HEK293T (cell line): ENCODE data around the gene KISS1R.

Experiments used
- CTCF ChIA-PET: fragments of 350-600 bp; formaldehyde crosslinking; extraction: SDS; loops from one replicate; lab custom pipeline; 2021; ENCODE audit warnings: antibody characterized with exemption, inconsistent platforms; lab: Yijun Ruan, JAX
- POLR2A ChIA-PET: fragments of 350-600 bp; formaldehyde crosslinking; extraction: SDS; loops from one replicate; lab custom pipeline; 2020; ENCODE audit warnings: antibody characterized with exemption, inconsistent platforms; lab: Yijun Ruan, JAX
- DNase-seq: peaks from one replicate; pipeline ENCODE4 v3.0.0; 2012; ENCODE audit warnings: mixed read lengths; ENCODE audit errors: extremely low spot score
- ARNT ChIP-seq: fragments of 450-650 bp; IDR thresholded peaks from 2 replicates; pipeline ENCODE4 v1.6.1; 2017; ENCODE audit warnings: mild to moderate bottlenecking
- BHLHE40 ChIP-seq: fragments of 450-650 bp; IDR thresholded peaks from 2 replicates; pipeline ENCODE4 v1.6.1; 2016; ENCODE audit warnings: mild to moderate bottlenecking, moderate library complexity, borderline replicate concordance
- CTBP1 ChIP-seq: fragments of 450-650 bp; IDR thresholded peaks from 2 replicates; pipeline ENCODE4 v1.6.1; 2016; ENCODE audit warnings: borderline replicate concordance
- ELF4 ChIP-seq: fragments of 450-650 bp; IDR thresholded peaks from 2 replicates; pipeline ENCODE4 v1.6.1; 2017; ENCODE audit warnings: antibody characterized with exemption
- FOXA1 ChIP-seq: fragments of 450-650 bp; IDR thresholded peaks from 2 replicates; pipeline ENCODE4 v1.6.1; 2016; ENCODE audit warnings: mild to moderate bottlenecking
- FOXK2 ChIP-seq: fragments of 450-650 bp; IDR thresholded peaks from 2 replicates; pipeline ENCODE4 v1.6.1; 2016; ENCODE audit warnings: mild to moderate bottlenecking
- FOXM1 ChIP-seq: fragments of 450-650 bp; IDR thresholded peaks from 2 replicates; pipeline ENCODE4 v1.6.1; 2017; ENCODE audit warnings: mild to moderate bottlenecking, borderline replicate concordance
- HDGF ChIP-seq: fragments of 450-650 bp; IDR thresholded peaks from 2 replicates; pipeline ENCODE4 v1.6.1; 2017; ENCODE audit warnings: antibody characterized with exemption, borderline replicate concordance
- L3MBTL2 ChIP-seq: fragments of 450-650 bp; conservative IDR thresholded peaks from 2 replicates; pipeline ENCODE4 v1.6.1; 2016; ENCODE audit warnings: mild to moderate bottlenecking
- LEF1 ChIP-seq: fragments of 450-650 bp; IDR thresholded peaks from 2 replicates; pipeline ENCODE4 v1.6.1; 2017; ENCODE audit warnings: mild to moderate bottlenecking, borderline replicate concordance
- NFRKB ChIP-seq: fragments of 450-650 bp; IDR thresholded peaks from 2 replicates; pipeline ENCODE4 v1.6.1; 2016; ENCODE audit warnings: mild to moderate bottlenecking, moderate library complexity
- PKNOX1 ChIP-seq: fragments of 450-650 bp; IDR thresholded peaks from 2 replicates; pipeline ENCODE4 v1.6.1; 2016
- SP1 ChIP-seq: fragments of 450-650 bp; IDR thresholded peaks from 2 replicates; pipeline ENCODE4 v1.6.1; 2017
- SUZ12 ChIP-seq: fragments of 450-650 bp; IDR thresholded peaks from 2 replicates; pipeline ENCODE4 v1.6.1; 2016; ENCODE audit warnings: mild to moderate bottlenecking
- TARDBP ChIP-seq: fragments of 450-650 bp; IDR thresholded peaks from 2 replicates; pipeline ENCODE4 v1.6.1; 2016
- ZNF384 ChIP-seq: fragments of 450-650 bp; IDR thresholded peaks from 2 replicates; pipeline ENCODE4 v1.6.1; 2016

Gene KISS1R

GRCh38 chr19:900302-901111, 16.6 kb upstream of the KISS1R start:
- no peak for TF ChIP-seq LEF1
- no peak for TF ChIP-seq NFRKB
- TF ChIP-seq SP1 = no peak
- no peak for TF ChIP-seq PKNOX1
- no peak for TF ChIP-seq ZNF384
- ChIA-PET POLR2A (no interaction called here), CTCF (no interaction called here)
- DNase-seq = peak; percentile 72

GRCh38 chr19:901216-902092, 15.7 kb upstream of the KISS1R start:
- TF ChIP-seq ZNF384 (no peak), ELF4 (no peak), L3MBTL2 (no peak)
- ChIA-PET POLR2A (no interaction called here), CTCF (no interaction called here)
- no peak for DNase-seq

- POLR2A ChIA-PET = no interaction called here
- TF ChIP-seq FOXK2 (no peak), SP1 (no peak), L3MBTL2 (no peak), ELF4 (no peak), ARNT (no peak), FOXA1 (no peak), BHLHE40 (no peak), TARDBP (no peak), HDGF (no peak), LEF1 (no peak), PKNOX1 (no peak), SUZ12 (no peak), FOXM1 (no peak), CTBP1 (no peak), ZNF384 (no peak), NFRKB (no peak)
- CTCF ChIA-PET = no interaction called here
Observed at GRCh38 chr19:902093-902370, 15.1 kb upstream of the KISS1R start.

GRCh38 chr19:902446-903226, 14.5 kb upstream of the KISS1R start:
- no peak for DNase-seq
- ChIA-PET POLR2A (no interaction called here), CTCF (no interaction called here)
- TF ChIP-seq CTBP1 (no peak), L3MBTL2 (no peak), ZNF384 (no peak), LEF1 (no peak), SUZ12 (no peak), PKNOX1 (no peak), ARNT (no peak), FOXM1 (no peak), TARDBP (no peak)

More at GRCh38 chr19:902093-902370, 15.1 kb upstream of the KISS1R start:
- DNase-seq = no peak

GRCh38 chr19:903266-903797, 13.8 kb upstream of the KISS1R start:
- CTCF ChIA-PET = no interaction called here
- POLR2A ChIA-PET = no interaction called here
- no peak for DNase-seq
- TF ChIP-seq HDGF (no peak), PKNOX1 (peak; percentile 85), L3MBTL2 (no peak)

- no peak for TF ChIP-seq BHLHE40
- TF ChIP-seq ELF4 = no peak
- no peak for TF ChIP-seq CTBP1
- TF ChIP-seq SP1 = no peak
- TF ChIP-seq PKNOX1 = no peak
- no peak for TF ChIP-seq L3MBTL2
- TF ChIP-seq FOXA1 = no peak
- no peak for TF ChIP-seq FOXK2
- TF ChIP-seq FOXM1 = no peak
- TF ChIP-seq TARDBP = no peak
- no peak for TF ChIP-seq HDGF
- no peak for TF ChIP-seq ARNT
- TF ChIP-seq SUZ12 = no peak
- POLR2A ChIA-PET = no interaction called here
- DNase-seq = no peak
- CTCF ChIA-PET = no interaction called here
Observed at GRCh38 chr19:904545-904944, 12.6 kb upstream of the KISS1R start.
